CD4-positive, alpha-beta T cell treated with Interleukin-12 subunit alpha and Interleukin-12 subunit beta, for 1 hour (primary cell): Measurements from ENCODE around the gene CFAP299.

Source experiments
- DNase-seq: peaks from one replicate; pipeline ENCODE4 v3.0.0-alpha.2; 2020

The CFAP299 gene

DNA sequence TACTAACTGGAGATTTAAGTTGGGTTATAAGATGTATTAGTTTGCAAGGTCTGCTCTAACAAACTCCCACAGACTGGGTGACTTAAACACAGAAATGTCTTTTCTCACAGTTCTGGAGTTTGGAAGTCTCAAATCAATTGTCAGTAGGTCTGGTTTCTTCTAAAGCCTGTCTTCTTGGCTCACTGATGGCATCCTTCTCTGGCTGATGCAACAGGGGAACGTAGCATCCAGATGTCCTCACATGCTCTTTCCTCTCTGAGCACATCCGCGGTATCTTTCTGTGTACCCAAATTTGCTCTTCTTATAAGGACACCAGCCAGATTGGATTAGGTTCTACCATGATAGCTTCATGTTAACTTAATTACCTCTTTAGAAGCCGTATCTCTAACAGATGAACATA is 631.8 kb downstream of the CFAP299 start:
- no peak for DNase-seq

DNA sequence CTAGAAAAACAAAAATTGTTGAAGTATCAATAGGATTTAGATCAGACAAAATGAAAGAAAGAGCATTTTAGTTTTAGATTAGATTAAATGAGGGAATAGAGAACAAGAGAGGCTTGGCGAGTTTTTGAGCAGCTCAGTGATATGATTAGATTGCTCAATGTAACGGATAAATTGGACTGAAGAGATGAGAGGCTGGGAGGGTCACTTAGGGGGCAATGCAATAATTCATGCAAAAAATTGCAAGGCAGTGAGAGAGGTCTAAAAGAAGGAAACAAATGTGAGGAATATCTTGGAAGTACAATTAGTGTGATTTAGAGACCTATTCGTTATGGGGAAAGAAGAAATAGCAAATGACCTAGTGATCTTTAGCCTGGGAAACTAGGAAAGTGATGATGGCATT is 644.7 kb downstream of the CFAP299 start:
- no peak for DNase-seq

DNA sequence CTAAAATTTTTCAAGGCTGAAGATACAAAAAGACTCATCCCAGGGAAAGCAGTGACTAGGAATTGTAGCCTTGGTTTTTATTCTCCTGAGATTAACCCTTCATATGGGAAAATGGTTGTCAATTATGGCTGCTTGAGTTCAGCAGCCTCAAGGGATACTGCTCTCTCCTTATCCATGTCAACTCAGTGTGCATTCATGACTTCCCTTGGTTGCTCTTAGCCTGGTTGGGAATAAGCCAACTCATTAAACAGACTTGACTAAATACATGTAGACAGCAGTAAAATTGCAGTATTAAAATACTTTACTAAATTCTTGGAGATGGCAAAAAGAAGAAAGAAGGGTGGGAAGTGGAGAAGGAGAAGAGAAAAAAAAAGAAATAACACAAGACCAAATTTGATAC is 650.5 kb downstream of the CFAP299 start:
- DNase-seq: no peak

DNA sequence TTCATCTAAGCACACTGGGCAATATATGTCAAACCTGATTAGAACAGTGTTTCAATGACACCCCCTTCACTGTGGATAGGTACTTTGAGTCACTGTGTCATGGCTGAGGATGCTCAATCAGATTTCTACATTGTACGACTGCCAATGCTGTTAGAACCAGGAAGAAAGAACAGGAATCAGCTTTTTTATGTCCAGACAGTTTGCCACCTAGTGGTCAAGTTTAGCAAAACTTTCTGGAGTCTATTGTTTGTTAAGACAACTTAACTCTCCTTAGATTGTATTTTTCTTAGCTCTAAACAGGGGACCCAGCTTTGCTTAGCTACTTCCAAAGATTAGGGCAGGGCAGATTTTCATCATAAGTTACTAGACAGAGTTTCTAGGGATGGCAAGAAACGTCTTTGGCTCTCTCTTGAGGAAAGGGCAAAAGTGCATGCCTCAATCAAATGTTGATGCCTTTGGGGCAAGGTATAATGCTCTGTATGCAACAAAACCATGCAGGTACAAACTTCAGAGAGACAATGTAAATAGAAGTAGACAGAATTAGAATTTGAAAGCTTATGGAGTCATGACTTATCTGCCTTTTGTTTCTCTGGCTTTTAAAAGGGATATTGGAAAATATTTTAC is 654.5 kb downstream of the CFAP299 start:
- DNase-seq: peak; percentile 56

DNA sequence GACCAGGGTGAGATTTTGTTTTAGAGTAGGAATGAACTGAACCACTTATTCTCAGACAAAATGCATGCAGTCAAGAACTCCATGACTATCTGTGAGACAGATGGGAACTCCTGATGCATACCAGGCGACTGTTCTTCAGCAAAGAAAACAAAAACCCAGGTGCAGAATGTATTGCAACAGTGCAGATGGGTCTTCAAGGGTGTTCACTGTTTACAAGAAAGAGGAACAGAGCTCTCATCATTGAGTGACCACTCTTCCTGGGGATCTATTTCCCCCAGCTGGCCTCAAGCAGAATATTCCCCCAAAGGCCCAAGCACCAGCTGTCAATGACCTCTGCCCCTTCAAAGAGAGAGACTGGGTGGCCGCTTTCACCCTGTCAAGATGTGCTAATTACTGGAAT is 655.3 kb downstream of the CFAP299 start:
- no peak for DNase-seq

DNA sequence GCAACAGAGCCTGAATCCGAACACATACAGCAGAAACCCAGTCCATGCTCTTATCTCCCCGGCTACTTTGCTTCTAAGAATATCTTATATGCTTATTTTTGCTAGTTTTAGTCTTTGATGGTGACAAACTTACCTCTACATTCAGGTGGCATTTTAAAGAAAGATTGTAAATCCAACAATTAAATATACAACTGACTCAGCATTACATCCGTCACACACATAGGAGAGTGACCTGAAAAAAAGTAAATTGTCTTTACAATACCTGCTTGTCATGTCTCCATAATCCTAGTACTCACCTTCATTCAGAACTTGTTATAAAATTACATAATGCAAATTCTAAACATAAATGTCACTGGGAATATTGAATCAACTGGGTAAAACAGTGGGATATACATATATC is 664.4 kb downstream of the CFAP299 start:
- no peak for DNase-seq

DNA sequence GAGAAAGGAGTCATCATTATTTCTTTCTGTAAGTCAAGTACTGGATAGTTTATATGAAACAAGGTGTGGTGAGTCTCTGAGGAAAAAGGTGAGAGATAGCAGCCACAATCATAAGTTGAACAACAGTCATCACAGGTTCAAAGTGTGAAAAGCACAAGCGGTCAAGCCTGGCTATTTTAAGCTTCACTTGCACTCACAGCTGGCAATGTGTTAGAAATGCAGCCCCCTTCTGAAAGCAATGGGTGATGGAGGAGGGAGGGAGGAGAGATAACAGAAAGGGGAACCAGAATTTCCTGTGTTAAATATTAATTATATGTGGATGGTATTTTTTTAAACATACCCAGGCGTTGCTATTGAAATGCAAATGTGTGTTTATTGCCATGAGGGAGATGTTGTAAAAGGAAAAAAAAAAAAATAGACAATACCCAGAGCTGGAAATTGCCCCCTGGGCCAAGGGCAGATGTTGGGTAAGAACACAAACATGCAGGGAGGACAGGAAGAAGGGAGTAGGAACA is 668.1 kb downstream of the CFAP299 start:
- DNase-seq: peak; percentile 8

DNA sequence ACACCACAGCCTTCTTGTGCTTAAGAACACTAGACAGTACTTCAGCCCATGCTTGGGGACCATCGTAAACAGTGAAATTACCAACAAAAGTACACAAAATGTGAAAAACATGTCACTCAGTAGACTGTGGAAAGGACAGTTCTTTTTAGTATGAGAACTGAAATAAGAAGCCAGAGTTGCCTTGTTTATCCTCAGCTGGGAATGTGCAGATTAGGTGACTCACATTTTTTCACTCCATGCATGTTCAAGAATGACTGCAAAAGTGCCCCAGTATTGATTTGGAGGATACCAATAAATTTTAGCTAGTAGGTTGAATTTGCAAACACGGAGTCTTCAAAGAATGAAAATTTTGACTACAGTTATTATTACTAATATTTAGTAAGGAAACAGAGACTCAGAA is 671.9 kb downstream of the CFAP299 start:
- DNase-seq: no peak
